Liver (tissue), 3 donors: ENCODE data around the gene MAP3K12.

Experiments used
- EGR1 ChIP-seq, 2 donors: IDR thresholded peaks; 2 replicates each; pipeline ENCODE4 v1.6.1; 2016 to 2018; ENCODE audit warnings: antibody characterized with exemption in 2 of 2, low read depth in 2 of 2
- MAX ChIP-seq: IDR thresholded peaks from 2 replicates; pipeline ENCODE4 v1.6.1; 2016; ENCODE audit warnings: antibody characterized with exemption
- TAF1 ChIP-seq: conservative IDR thresholded peaks from 2 replicates; pipeline ENCODE4 v1.6.1; 2016; ENCODE audit warnings: antibody characterized with exemption, mild to moderate bottlenecking
- YY1 ChIP-seq: IDR thresholded peaks from 2 replicates; pipeline ENCODE4 v1.6.1; 2016; ENCODE audit warnings: antibody characterized with exemption, mild to moderate bottlenecking
- TF ChIP-seq, protein P1 (sequence below): fragments of 150-350 bp; IDR thresholded peaks from 2 replicates; pipeline ENCODE4 v1.5.1; 2017; ENCODE audit warnings: improper control_type of control experiment, low read depth, low read length; ENCODE audit not compliant: missing input control
- TF ChIP-seq, protein P2 (sequence below): IDR thresholded peaks from 2 replicates; pipeline ENCODE4 v1.6.1; 2016; ENCODE audit warnings: antibody characterized with exemption, mild to moderate bottlenecking
- donor health status: healthy.
- donor health status: healthy.

DNA sequence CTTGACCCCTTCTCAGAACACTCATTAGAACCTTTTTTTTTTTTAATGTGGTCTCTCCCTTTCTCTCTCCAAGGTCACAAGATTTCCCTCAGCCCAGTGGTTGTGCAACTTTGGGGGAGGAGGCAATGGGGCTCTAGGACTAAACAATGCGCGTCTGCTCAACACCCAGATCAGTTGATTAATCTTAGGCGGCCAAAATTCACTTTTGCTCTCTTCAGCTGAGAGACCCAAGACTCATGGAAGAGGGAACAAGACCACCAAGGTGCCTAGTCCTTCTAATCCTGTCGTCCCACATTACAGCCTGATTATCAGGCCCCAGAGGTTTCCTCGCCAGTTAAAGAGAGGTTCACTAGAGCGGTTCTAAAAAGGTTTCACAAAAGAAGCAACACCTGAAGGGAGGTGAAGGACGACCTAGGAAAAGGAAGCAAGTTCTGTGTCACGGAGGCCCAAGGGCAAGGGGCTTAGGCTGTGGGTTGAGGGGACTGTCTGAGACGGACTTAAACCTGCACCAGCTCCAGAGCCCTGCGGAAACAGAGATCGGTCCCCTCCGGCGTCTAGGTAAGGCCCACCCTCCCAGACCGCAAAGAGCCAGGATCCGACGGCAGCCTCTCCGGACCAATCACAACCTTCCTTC, 1.0 kb upstream of the MAP3K12 start:
- TF ChIP-seq, protein P1, sequence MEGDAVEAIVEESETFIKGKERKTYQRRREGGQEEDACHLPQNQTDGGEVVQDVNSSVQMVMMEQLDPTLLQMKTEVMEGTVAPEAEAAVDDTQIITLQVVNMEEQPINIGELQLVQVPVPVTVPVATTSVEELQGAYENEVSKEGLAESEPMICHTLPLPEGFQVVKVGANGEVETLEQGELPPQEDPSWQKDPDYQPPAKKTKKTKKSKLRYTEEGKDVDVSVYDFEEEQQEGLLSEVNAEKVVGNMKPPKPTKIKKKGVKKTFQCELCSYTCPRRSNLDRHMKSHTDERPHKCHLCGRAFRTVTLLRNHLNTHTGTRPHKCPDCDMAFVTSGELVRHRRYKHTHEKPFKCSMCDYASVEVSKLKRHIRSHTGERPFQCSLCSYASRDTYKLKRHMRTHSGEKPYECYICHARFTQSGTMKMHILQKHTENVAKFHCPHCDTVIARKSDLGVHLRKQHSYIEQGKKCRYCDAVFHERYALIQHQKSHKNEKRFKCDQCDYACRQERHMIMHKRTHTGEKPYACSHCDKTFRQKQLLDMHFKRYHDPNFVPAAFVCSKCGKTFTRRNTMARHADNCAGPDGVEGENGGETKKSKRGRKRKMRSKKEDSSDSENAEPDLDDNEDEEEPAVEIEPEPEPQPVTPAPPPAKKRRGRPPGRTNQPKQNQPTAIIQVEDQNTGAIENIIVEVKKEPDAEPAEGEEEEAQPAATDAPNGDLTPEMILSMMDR, result no peak
- TF ChIP-seq TAF1 (peak; percentile 76), EGR1 (IDR thresholded peaks at IDR 0.05; ENCODE audit: low read depth in 2 of 2) (no peak), YY1 (no peak), MAX (no peak)
- TF ChIP-seq, protein P2, sequence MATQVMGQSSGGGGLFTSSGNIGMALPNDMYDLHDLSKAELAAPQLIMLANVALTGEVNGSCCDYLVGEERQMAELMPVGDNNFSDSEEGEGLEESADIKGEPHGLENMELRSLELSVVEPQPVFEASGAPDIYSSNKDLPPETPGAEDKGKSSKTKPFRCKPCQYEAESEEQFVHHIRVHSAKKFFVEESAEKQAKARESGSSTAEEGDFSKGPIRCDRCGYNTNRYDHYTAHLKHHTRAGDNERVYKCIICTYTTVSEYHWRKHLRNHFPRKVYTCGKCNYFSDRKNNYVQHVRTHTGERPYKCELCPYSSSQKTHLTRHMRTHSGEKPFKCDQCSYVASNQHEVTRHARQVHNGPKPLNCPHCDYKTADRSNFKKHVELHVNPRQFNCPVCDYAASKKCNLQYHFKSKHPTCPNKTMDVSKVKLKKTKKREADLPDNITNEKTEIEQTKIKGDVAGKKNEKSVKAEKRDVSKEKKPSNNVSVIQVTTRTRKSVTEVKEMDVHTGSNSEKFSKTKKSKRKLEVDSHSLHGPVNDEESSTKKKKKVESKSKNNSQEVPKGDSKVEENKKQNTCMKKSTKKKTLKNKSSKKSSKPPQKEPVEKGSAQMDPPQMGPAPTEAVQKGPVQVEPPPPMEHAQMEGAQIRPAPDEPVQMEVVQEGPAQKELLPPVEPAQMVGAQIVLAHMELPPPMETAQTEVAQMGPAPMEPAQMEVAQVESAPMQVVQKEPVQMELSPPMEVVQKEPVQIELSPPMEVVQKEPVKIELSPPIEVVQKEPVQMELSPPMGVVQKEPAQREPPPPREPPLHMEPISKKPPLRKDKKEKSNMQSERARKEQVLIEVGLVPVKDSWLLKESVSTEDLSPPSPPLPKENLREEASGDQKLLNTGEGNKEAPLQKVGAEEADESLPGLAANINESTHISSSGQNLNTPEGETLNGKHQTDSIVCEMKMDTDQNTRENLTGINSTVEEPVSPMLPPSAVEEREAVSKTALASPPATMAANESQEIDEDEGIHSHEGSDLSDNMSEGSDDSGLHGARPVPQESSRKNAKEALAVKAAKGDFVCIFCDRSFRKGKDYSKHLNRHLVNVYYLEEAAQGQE, result peak; percentile 70
